MM.1S (cell line): ENCODE measurements around the gene ENOX1.

Experiments
- EZH2phosphoT487 ChIP-seq: fragments of 300-600 bp; sonication (generic); IDR thresholded peaks from 2 replicates; pipeline ENCODE4 v1.6.1; 2018; ENCODE audit warnings: antibody characterized with exemption, low read length
- TF ChIP-seq, protein P1 (sequence below): fragments of 300-600 bp; sonication (generic); IDR thresholded peaks from 2 replicates; pipeline ENCODE4 v1.5.1; 2016; ENCODE audit warnings: antibody characterized with exemption, low read length, mixed read lengths

- TF ChIP-seq EZH2phosphoT487: no peak
- TF ChIP-seq, protein P1, sequence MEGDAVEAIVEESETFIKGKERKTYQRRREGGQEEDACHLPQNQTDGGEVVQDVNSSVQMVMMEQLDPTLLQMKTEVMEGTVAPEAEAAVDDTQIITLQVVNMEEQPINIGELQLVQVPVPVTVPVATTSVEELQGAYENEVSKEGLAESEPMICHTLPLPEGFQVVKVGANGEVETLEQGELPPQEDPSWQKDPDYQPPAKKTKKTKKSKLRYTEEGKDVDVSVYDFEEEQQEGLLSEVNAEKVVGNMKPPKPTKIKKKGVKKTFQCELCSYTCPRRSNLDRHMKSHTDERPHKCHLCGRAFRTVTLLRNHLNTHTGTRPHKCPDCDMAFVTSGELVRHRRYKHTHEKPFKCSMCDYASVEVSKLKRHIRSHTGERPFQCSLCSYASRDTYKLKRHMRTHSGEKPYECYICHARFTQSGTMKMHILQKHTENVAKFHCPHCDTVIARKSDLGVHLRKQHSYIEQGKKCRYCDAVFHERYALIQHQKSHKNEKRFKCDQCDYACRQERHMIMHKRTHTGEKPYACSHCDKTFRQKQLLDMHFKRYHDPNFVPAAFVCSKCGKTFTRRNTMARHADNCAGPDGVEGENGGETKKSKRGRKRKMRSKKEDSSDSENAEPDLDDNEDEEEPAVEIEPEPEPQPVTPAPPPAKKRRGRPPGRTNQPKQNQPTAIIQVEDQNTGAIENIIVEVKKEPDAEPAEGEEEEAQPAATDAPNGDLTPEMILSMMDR: no peak
These were observed 425.7 kb downstream of the ENOX1 start for GRCh38 chr13:43360892-43361610.
